Measurements from ENCODE around the gene TSHZ1. TPM values are rescaled to one million over a fixed set of nuclear protein-coding genes. Genes with fewer than 3 reads are reported as not detected.
A peak's percentile ranks its signal among the peaks of the same experiment; 100 is the strongest.

TSHZ1 gene
- total and polyA plus RNA-seq, 3 experiments from 2014 or later = 9.0 to 18.6 (median 17.9) TPM

- no peaks in the 10 kb centered on the region for H3K27me3 Mint-ChIP-seq
- POLR2A ChIA-PET = no interaction called here
- no peaks in the 10 kb centered on the region for H3K27me3 ChIP-seq (ENCODE audit: insufficient read depth, low read length, poor library complexity, severe bottlenecking)
- DNase-seq = no peak
- no peaks in the 10 kb centered on the region for H3K36me3 ChIP-seq (ENCODE audit: insufficient read depth, low read length)
- no peak overlapping the region for H3K4me3 ChIP-seq (ENCODE audit: low read length)
- CTCF ChIA-PET = interaction anchor here (1.4 kb wide), 1 partner anchor 9 kb away, joined by 4 read pairs; no protein-coding TSS in a partner anchor
- H3K9me3 Mint-ChIP-seq = no peaks in the 10 kb centered on the region
- peak overlapping the region in 5 of 8 donors; percentile 4 to 86 (median 62) for H3K27ac Mint-ChIP-seq
- H3K36me3 Mint-ChIP-seq = peaks cover 0 to 17% (median 1%) of the 10 kb centered on the region in 3 donors
- peaks cover 42 to 87% (median 62%) of the 10 kb centered on the region in 3 donors for H3K4me1 Mint-ChIP-seq
- H3K9me3 ChIP-seq (ENCODE audit: low read length) = no peaks in the 10 kb centered on the region
- no peak overlapping the region for H3K4me3 Mint-ChIP-seq
- H3K27ac ChIP-seq (ENCODE audit: low read depth, low read length) = no peak overlapping the region
- H3K4me1 ChIP-seq (ENCODE audit: insufficient read depth, low read length) = no peaks in the 10 kb centered on the region
Measured at GRCh38 chr18:75279381-75279780, 68.8 kb downstream of the TSHZ1 start.

GRCh38 chr18:75280427-75281280, 70.1 kb downstream of the TSHZ1 start:
- peaks cover 43 to 74% (median 50%) of the 10 kb centered on the region in 3 donors for H3K4me1 Mint-ChIP-seq
- CTCF ChIA-PET = no interaction called here
- no peaks in the 10 kb centered on the region for H3K36me3 ChIP-seq (ENCODE audit: insufficient read depth, low read length)
- H3K9me3 Mint-ChIP-seq = no peaks in the 10 kb centered on the region
- H3K4me1 ChIP-seq (ENCODE audit: insufficient read depth, low read length) = no peaks in the 10 kb centered on the region
- no peak overlapping the region for H3K4me3 Mint-ChIP-seq
- no peak for DNase-seq
- H3K27ac ChIP-seq (ENCODE audit: low read depth, low read length) = no peak overlapping the region
- peak overlapping the region in 5 of 8 donors; percentile 25 to 88 (median 69) for H3K27ac Mint-ChIP-seq
- no peaks in the 10 kb centered on the region for H3K9me3 ChIP-seq (ENCODE audit: low read length)
- POLR2A ChIA-PET = no interaction called here
- H3K4me3 ChIP-seq (ENCODE audit: low read length) = no peak overlapping the region
- H3K27me3 ChIP-seq (ENCODE audit: insufficient read depth, low read length, poor library complexity, severe bottlenecking) = no peaks in the 10 kb centered on the region
- H3K36me3 Mint-ChIP-seq = peaks cover 6 to 29% (median 7%) of the 10 kb centered on the region in 3 donors
- no peaks in the 10 kb centered on the region for H3K27me3 Mint-ChIP-seq

GRCh38 chr18:75282746-75283145, 72.1 kb downstream of the TSHZ1 start:
- ChIA-PET CTCF (no interaction called here), POLR2A (no interaction called here)
- no peak overlapping the region for H3K27ac ChIP-seq (ENCODE audit: low read depth, low read length)
- no peaks in the 10 kb centered on the region for H3K36me3 ChIP-seq (ENCODE audit: insufficient read depth, low read length)
- Mint-ChIP-seq H3K27me3 (no peaks in the 10 kb centered on the region), H3K4me3 (no peak overlapping the region), H3K36me3 (peaks cover 6 to 49% (median 10%) of the 10 kb centered on the region in 3 donors), H3K4me1 (peaks cover 30 to 53% (median 31%) of the 10 kb centered on the region in 3 donors), H3K27ac (no peak overlapping the region), H3K9me3 (no peaks in the 10 kb centered on the region)
- H3K4me1 ChIP-seq (ENCODE audit: insufficient read depth, low read length) = no peaks in the 10 kb centered on the region
- DNase-seq = no peak
- H3K27me3 ChIP-seq (ENCODE audit: insufficient read depth, low read length, poor library complexity, severe bottlenecking) = no peaks in the 10 kb centered on the region
- no peak overlapping the region for H3K4me3 ChIP-seq (ENCODE audit: low read length)
- no peaks in the 10 kb centered on the region for H3K9me3 ChIP-seq (ENCODE audit: low read length)

- H3K36me3 ChIP-seq (ENCODE audit: insufficient read depth, low read length) = no peaks in the 10 kb centered on the region
- no peak overlapping the region for H3K4me3 ChIP-seq (ENCODE audit: low read length)
- CTCF ChIA-PET = no interaction called here
- H3K27me3 Mint-ChIP-seq = no peaks in the 10 kb centered on the region
- POLR2A ChIA-PET = no interaction called here
- no peak for DNase-seq
- no peaks in the 10 kb centered on the region for H3K9me3 ChIP-seq (ENCODE audit: low read length)
- no peaks in the 10 kb centered on the region for H3K27me3 ChIP-seq (ENCODE audit: insufficient read depth, low read length, poor library complexity, severe bottlenecking)
- no peak overlapping the region for H3K4me3 Mint-ChIP-seq
- no peaks in the 10 kb centered on the region for H3K9me3 Mint-ChIP-seq
- H3K4me1 Mint-ChIP-seq = peaks cover 30 to 49% (median 31%) of the 10 kb centered on the region in 3 donors
- H3K27ac Mint-ChIP-seq = peak overlapping the region in 2 of 8 donors; percentile 33 to 82
- H3K27ac ChIP-seq (ENCODE audit: low read depth, low read length) = no peak overlapping the region
- H3K36me3 Mint-ChIP-seq = peaks cover 9 to 59% (median 12%) of the 10 kb centered on the region in 3 donors
- no peaks in the 10 kb centered on the region for H3K4me1 ChIP-seq (ENCODE audit: insufficient read depth, low read length)
Measured at GRCh38 chr18:75283731-75284130, 73.1 kb downstream of the TSHZ1 start.

- Histone ChIP-seq H3K27me3 (ENCODE audit: insufficient read depth, low read length, poor library complexity, severe bottlenecking) (no peaks in the 10 kb centered on the region), H3K9me3 (ENCODE audit: low read length) (no peaks in the 10 kb centered on the region), H3K27ac (ENCODE audit: low read depth, low read length) (no peak overlapping the region), H3K36me3 (ENCODE audit: insufficient read depth, low read length) (no peaks in the 10 kb centered on the region), H3K4me3 (ENCODE audit: low read length) (no peak overlapping the region), H3K4me1 (ENCODE audit: insufficient read depth, low read length) (no peaks in the 10 kb centered on the region)
- ChIA-PET CTCF (no interaction called here), POLR2A (no interaction called here)
- Mint-ChIP-seq H3K4me1 (peaks cover 25 to 43% (median 25%) of the 10 kb centered on the region in 3 donors), H3K4me3 (no peak overlapping the region), H3K9me3 (no peaks in the 10 kb centered on the region), H3K36me3 (peaks cover 10 to 61% (median 12%) of the 10 kb centered on the region in 3 donors), H3K27me3 (no peaks in the 10 kb centered on the region), H3K27ac (peak overlapping the region in 1 of 8 donors; percentile 9)
- DNase-seq = no peak
Measured at GRCh38 chr18:75284566-75284965, 74.0 kb downstream of the TSHZ1 start.

GRCh38 chr18:75285876-75286275, 75.3 kb downstream of the TSHZ1 start:
- Histone ChIP-seq H3K27me3 (ENCODE audit: insufficient read depth, low read length, poor library complexity, severe bottlenecking) (no peaks in the 10 kb centered on the region), H3K27ac (ENCODE audit: low read depth, low read length) (no peak overlapping the region), H3K4me3 (ENCODE audit: low read length) (no peak overlapping the region), H3K4me1 (ENCODE audit: insufficient read depth, low read length) (no peaks in the 10 kb centered on the region), H3K36me3 (ENCODE audit: insufficient read depth, low read length) (no peaks in the 10 kb centered on the region), H3K9me3 (ENCODE audit: low read length) (no peaks in the 10 kb centered on the region)
- no peak for DNase-seq
- H3K36me3 Mint-ChIP-seq = peaks cover 10 to 67% (median 12%) of the 10 kb centered on the region in 3 donors
- H3K4me1 Mint-ChIP-seq = peaks cover 12 to 30% (median 16%) of the 10 kb centered on the region in 3 donors
- H3K9me3 Mint-ChIP-seq = no peaks in the 10 kb centered on the region
- no peaks in the 10 kb centered on the region for H3K27me3 Mint-ChIP-seq
- H3K27ac Mint-ChIP-seq = no peak overlapping the region
- POLR2A ChIA-PET = no interaction called here
- H3K4me3 Mint-ChIP-seq = no peak overlapping the region
- CTCF ChIA-PET = interaction anchor here (0.9 kb wide), 1 partner anchor 8 kb away, joined by 3 read pairs; no protein-coding TSS in a partner anchor

GRCh38 chr18:75287006-75287405, 76.4 kb downstream of the TSHZ1 start:
- POLR2A ChIA-PET = no interaction called here
- CTCF ChIA-PET = no interaction called here
- no peak overlapping the region for H3K4me3 Mint-ChIP-seq

GRCh38 chr18:75287700-75288099, 77.1 kb downstream of the TSHZ1 start:
- Histone ChIP-seq H3K4me3 (ENCODE audit: low read length) (no peak overlapping the region), H3K9me3 (ENCODE audit: low read length) (no peaks in the 10 kb centered on the region), H3K36me3 (ENCODE audit: insufficient read depth, low read length) (no peaks in the 10 kb centered on the region), H3K27me3 (ENCODE audit: insufficient read depth, low read length, poor library complexity, severe bottlenecking) (no peaks in the 10 kb centered on the region), H3K27ac (ENCODE audit: low read depth, low read length) (no peak overlapping the region), H3K4me1 (ENCODE audit: insufficient read depth, low read length) (no peaks in the 10 kb centered on the region)
- no peaks in the 10 kb centered on the region for H3K9me3 Mint-ChIP-seq
- DNase-seq = no peak
- peaks cover 10 to 60% (median 14%) of the 10 kb centered on the region in 3 donors for H3K36me3 Mint-ChIP-seq
- no peak overlapping the region for H3K27ac Mint-ChIP-seq
- POLR2A ChIA-PET = no interaction called here
- no peaks in the 10 kb centered on the region for H3K27me3 Mint-ChIP-seq
- no peak overlapping the region for H3K4me3 Mint-ChIP-seq
- CTCF ChIA-PET = interaction anchor here (0.9 kb wide), 1 partner anchor 9 kb away, joined by 4 read pairs; no protein-coding TSS in a partner anchor
- H3K4me1 Mint-ChIP-seq = peaks cover 5 to 15% (median 7%) of the 10 kb centered on the region in 3 donors

More at GRCh38 chr18:75287006-75287405, 76.4 kb downstream of the TSHZ1 start:
- DNase-seq = no peak
- Histone ChIP-seq H3K36me3 (ENCODE audit: insufficient read depth, low read length) (no peaks in the 10 kb centered on the region), H3K4me1 (ENCODE audit: insufficient read depth, low read length) (no peaks in the 10 kb centered on the region), H3K9me3 (ENCODE audit: low read length) (no peaks in the 10 kb centered on the region), H3K27me3 (ENCODE audit: insufficient read depth, low read length, poor library complexity, severe bottlenecking) (no peaks in the 10 kb centered on the region), H3K27ac (ENCODE audit: low read depth, low read length) (no peak overlapping the region), H3K4me3 (ENCODE audit: low read length) (no peak overlapping the region)
- Mint-ChIP-seq H3K27ac (peak overlapping the region in 1 of 8 donors; percentile 57), H3K36me3 (peaks cover 10 to 61% (median 14%) of the 10 kb centered on the region in 3 donors), H3K4me1 (peaks cover 9 to 22% (median 10%) of the 10 kb centered on the region in 3 donors), H3K9me3 (no peaks in the 10 kb centered on the region), H3K27me3 (no peaks in the 10 kb centered on the region)

All from CD8-positive, alpha-beta memory T cell (primary cell).